Progenitor cell of endocrine pancreas (in vitro differentiated cells): Measurements from ENCODE around the gene CCDC24. TPM values are rescaled to one million over a fixed set of nuclear protein-coding genes. Genes with fewer than 3 reads are reported as not detected.

ENCODE experiments used
- DNase-seq: peaks from one replicate; pipeline ENCODE4 v3.0.0; 2021; ENCODE audit warnings: low spot score; ENCODE audit not compliant: unreplicated experiment
- H3K27ac Mint-ChIP-seq: 2 replicates; pipeline ENCODE4 v1.8.0; 2021; ENCODE audit warnings: mild to moderate bottlenecking, moderate library complexity, mixed read lengths
- H3K27me3 Mint-ChIP-seq: 2 replicates; pipeline ENCODE4 v1.8.0; 2021; ENCODE audit warnings: mixed read lengths
- H3K36me3 Mint-ChIP-seq: 2 replicates; pipeline ENCODE4 v1.8.0; 2022; ENCODE audit warnings: mixed read lengths; ENCODE audit not compliant: insufficient read depth
- H3K4me1 Mint-ChIP-seq: 2 replicates; pipeline ENCODE4 v1.8.0; 2021; ENCODE audit warnings: low read depth, mixed read lengths
- H3K4me3 Mint-ChIP-seq: 2 replicates; pipeline ENCODE4 v1.8.0; 2021; ENCODE audit warnings: low read depth, mild to moderate bottlenecking, moderate library complexity, mixed read lengths
- H3K9me3 Mint-ChIP-seq: 2 replicates; pipeline ENCODE4 v1.8.0; 2021; ENCODE audit warnings: low read depth, mixed read lengths
- total RNA-seq: library from RNA; stranded (reverse); gene quantifications from 2 replicates; pipeline ENCODE4 v1.2.1, GENCODE V29; 2021
- TF ChIP-seq, protein P1 (sequence below): fragments of 200-600 bp; sonication (generic); IDR thresholded peaks from one replicate; pipeline ENCODE4 v1.5.0; 2021; ENCODE audit warnings: antibody characterized with exemption, mild to moderate bottlenecking; ENCODE audit not compliant: unreplicated experiment

CCDC24 gene
- total RNA-seq, 1 donor from 2014 or later: 35.9 TPM

GRCh38 chr1:44000122-44000665, 8.8 kb downstream of the CCDC24 start:
- Mint-ChIP-seq H3K4me1 (peaks cover 23% of the 10 kb centered on the region), H3K9me3 (no peaks in the 10 kb centered on the region), H3K4me3 (no peak overlapping the region), H3K27me3 (no peaks in the 10 kb centered on the region), H3K36me3 (peaks cover 8% of the 10 kb centered on the region), H3K27ac (no peak overlapping the region)
- TF ChIP-seq, protein P1, sequence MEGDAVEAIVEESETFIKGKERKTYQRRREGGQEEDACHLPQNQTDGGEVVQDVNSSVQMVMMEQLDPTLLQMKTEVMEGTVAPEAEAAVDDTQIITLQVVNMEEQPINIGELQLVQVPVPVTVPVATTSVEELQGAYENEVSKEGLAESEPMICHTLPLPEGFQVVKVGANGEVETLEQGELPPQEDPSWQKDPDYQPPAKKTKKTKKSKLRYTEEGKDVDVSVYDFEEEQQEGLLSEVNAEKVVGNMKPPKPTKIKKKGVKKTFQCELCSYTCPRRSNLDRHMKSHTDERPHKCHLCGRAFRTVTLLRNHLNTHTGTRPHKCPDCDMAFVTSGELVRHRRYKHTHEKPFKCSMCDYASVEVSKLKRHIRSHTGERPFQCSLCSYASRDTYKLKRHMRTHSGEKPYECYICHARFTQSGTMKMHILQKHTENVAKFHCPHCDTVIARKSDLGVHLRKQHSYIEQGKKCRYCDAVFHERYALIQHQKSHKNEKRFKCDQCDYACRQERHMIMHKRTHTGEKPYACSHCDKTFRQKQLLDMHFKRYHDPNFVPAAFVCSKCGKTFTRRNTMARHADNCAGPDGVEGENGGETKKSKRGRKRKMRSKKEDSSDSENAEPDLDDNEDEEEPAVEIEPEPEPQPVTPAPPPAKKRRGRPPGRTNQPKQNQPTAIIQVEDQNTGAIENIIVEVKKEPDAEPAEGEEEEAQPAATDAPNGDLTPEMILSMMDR: no peak
- DNase-seq: no peak

DNA sequence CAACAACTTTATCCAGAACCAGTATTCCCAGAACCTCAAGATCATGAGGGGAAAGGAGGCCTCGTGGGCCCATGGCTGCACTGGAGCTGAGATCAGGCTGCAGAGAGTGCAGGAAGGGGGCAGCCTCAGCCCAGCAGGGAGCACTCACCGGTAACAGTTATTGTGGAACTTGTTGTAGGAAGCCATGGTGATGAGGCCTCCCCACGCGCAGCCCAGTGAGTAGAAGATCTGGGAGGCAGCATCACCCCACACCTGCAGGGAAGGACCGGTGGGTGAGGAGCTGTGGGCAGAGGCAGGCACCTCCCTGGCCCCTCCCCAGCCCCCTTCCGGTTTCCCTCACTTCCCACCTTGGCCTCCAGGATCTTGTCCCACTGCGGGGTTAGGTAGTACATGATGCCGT, 10.8 kb downstream of the CCDC24 start:
- peaks cover 15% of the 10 kb centered on the region for H3K4me1 Mint-ChIP-seq
- no peak overlapping the region for H3K4me3 Mint-ChIP-seq
- H3K27ac Mint-ChIP-seq: no peak overlapping the region
- no peak for DNase-seq
- no peaks in the 10 kb centered on the region for H3K9me3 Mint-ChIP-seq
- TF ChIP-seq, protein P1: no peak
- H3K36me3 Mint-ChIP-seq: peaks cover 12% of the 10 kb centered on the region
- no peaks in the 10 kb centered on the region for H3K27me3 Mint-ChIP-seq

GRCh38 chr1:44002606-44003157, 11.3 kb downstream of the CCDC24 start:
- Mint-ChIP-seq H3K27me3 (no peaks in the 10 kb centered on the region), H3K36me3 (peaks cover 12% of the 10 kb centered on the region), H3K4me1 (peaks cover 10% of the 10 kb centered on the region), H3K27ac (no peak overlapping the region), H3K9me3 (no peaks in the 10 kb centered on the region), H3K4me3 (no peak overlapping the region)
- TF ChIP-seq, protein P1: peak; percentile 33
- DNase-seq: no peak

DNA sequence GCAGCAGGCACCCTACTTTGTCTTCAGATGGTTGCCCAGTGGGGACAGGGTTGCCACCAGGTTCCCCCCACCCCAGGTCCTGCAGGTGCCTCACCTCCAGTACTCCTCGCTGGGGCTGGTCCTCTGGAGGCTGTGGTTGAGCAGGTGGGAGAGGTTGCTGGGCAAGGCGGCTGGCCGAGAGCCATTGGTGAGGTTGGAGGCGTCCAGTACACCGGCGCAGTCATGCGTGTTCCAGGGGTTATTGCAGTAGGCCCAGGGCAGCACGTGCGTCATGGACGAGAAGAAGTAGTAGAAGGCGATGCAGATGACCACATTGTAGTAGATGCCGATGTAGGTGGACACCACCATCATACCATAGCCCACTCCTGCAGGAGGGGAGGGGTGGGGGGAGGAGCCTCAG, 16.9 kb downstream of the CCDC24 start:
- no peak for DNase-seq
- Mint-ChIP-seq H3K4me3 (no peak overlapping the region), H3K9me3 (no peaks in the 10 kb centered on the region), H3K27me3 (no peaks in the 10 kb centered on the region), H3K27ac (no peak overlapping the region), H3K36me3 (peaks cover 9% of the 10 kb centered on the region), H3K4me1 (peaks cover 5% of the 10 kb centered on the region)
- TF ChIP-seq, protein P1: no peak

GRCh38 chr1:44010935-44011471, 19.6 kb downstream of the CCDC24 start:
- no peak overlapping the region for H3K27ac Mint-ChIP-seq
- H3K4me3 Mint-ChIP-seq: no peak overlapping the region
- peaks cover 7% of the 10 kb centered on the region for H3K36me3 Mint-ChIP-seq
- H3K27me3 Mint-ChIP-seq: no peaks in the 10 kb centered on the region
- peaks cover 5% of the 10 kb centered on the region for H3K4me1 Mint-ChIP-seq
- TF ChIP-seq, protein P1: no peak
- DNase-seq: no peak
- H3K9me3 Mint-ChIP-seq: no peaks in the 10 kb centered on the region
